Activated gamma-delta T cell treated with anti-CD3 and anti-CD28 coated beads, Interleukin-2, amount 50 U/mL, for 16 hours (primary cell): ENCODE results near the gene ZNF628.

Experiments used
- DNase-seq: peaks from one replicate; pipeline ENCODE4 v3.0.0-alpha.2; 2020; ENCODE audit warnings: low read depth

Gene ZNF628

GRCh38 chr19:55465460-55466240 lies 10.8 kb upstream of the ZNF628 start:
- no peak for DNase-seq

- no peak for DNase-seq
Observed at GRCh38 chr19:55466241-55466614, 10.2 kb upstream of the ZNF628 start.

- peak; percentile 63 for DNase-seq
Observed at GRCh38 chr19:55467236-55468053, 9.0 kb upstream of the ZNF628 start.

- no peak for DNase-seq
Observed at GRCh38 chr19:55468054-55468393, 8.4 kb upstream of the ZNF628 start.

GRCh38 chr19:55471266-55471665 lies 5.2 kb upstream of the ZNF628 start:
- DNase-seq: no peak

GRCh38 chr19:55472463-55472862 lies 4.0 kb upstream of the ZNF628 start:
- no peak for DNase-seq

- no peak for DNase-seq
Observed at GRCh38 chr19:55473225-55474012, 3.0 kb upstream of the ZNF628 start.

- DNase-seq: no peak
Observed at GRCh38 chr19:55474269-55475265, 1.9 kb upstream of the ZNF628 start.

GRCh38 chr19:55477905-55478304 lies 1.5 kb downstream of the ZNF628 start:
- DNase-seq: no peak

- no peak for DNase-seq
Observed at GRCh38 chr19:55478364-55478763, 1.9 kb downstream of the ZNF628 start.

GRCh38 chr19:55479045-55479444 lies 2.6 kb downstream of the ZNF628 start:
- DNase-seq: no peak

GRCh38 chr19:55479451-55480230 lies 3.2 kb downstream of the ZNF628 start:
- DNase-seq: no peak

GRCh38 chr19:55481148-55481793 lies 4.9 kb downstream of the ZNF628 start:
- DNase-seq: no peak

- DNase-seq: no peak
Observed at GRCh38 chr19:55481794-55482155, 5.4 kb downstream of the ZNF628 start.

GRCh38 chr19:55482156-55482961 lies 5.9 kb downstream of the ZNF628 start:
- DNase-seq: no peak

GRCh38 chr19:55482967-55483705 lies 6.7 kb downstream of the ZNF628 start:
- DNase-seq: no peak

- DNase-seq: no peak
Observed at GRCh38 chr19:55483706-55484592, 7.5 kb downstream of the ZNF628 start.
